B cell (primary cell): Measurements from ENCODE around the gene COTL1. TPM values are rescaled to one million over a fixed set of nuclear protein-coding genes. Genes with fewer than 3 reads are reported as not detected.
"Not testable (repeated sequence)": the region's sequence is repeated elsewhere in the genome, so short reads cannot be mapped to it uniquely, and the experiment has no call there.

ENCODE experiments used
- ATAC-seq: fragments of 200-7000 bp; cut with Tn5 transposase; one replicate; pipeline ENCODE4 v1.10.0; 2021; ENCODE audit warnings: low read depth, mild to moderate bottlenecking, moderate number of reproducible peaks, moderate library complexity
- CTCF ChIA-PET: fragments of 350-600 bp; sonication (Branson Sonifier 250); formaldehyde crosslinking; loops from one replicate; lab custom pipeline; 2021; ENCODE audit warnings: antibody characterized with exemption, inconsistent platforms; lab: Charles Lee
- POLR2A ChIA-PET: fragments of 350-600 bp; sonication (Branson Sonifier 250); formaldehyde crosslinking; loops from one replicate; lab custom pipeline; 2021; ENCODE audit warnings: antibody characterized with exemption; lab: Charles Lee
- DNase-seq: peaks from one replicate; pipeline ENCODE4 v3.0.0; 2013
- H2AFZ ChIP-seq: 2 replicates; pipeline ENCODE4 v1.6.1; 2012; ENCODE audit warnings: mild to moderate bottlenecking, low read depth, low read length; ENCODE audit not compliant: insufficient read depth, poor library complexity, severe bottlenecking
- H3K27ac ChIP-seq, 2 donors: 1 replicate in 1 of 2; 2 replicates in 1 of 2; pipeline ENCODE4 v1.5.1; 2012 to 2013; ENCODE audit warnings: low read length in 2 of 2, mild to moderate bottlenecking in 2 of 2, moderate library complexity in 1 of 2
- H3K27me3 ChIP-seq, 4 experiments: fragments of 200-600 bp in 1 of 4; sonication (generic) in 1 of 4; replicated peaks in 1 of 4; 1 replicate in 2 of 4; 2 replicates in 2 of 4; pipeline versions ENCODE4 v1.6.1 to v1.7.0; 2013 to 2016; ENCODE audit warnings: low read length in 3 of 4, mild to moderate bottlenecking in 2 of 4, mixed read lengths in 1 of 4, moderate library complexity in 1 of 4; ENCODE audit not compliant: insufficient read depth in 4 of 4, control insufficient read depth in 3 of 4; ENCODE audit errors: control extremely low read depth in 1 of 4
- H3K36me3 ChIP-seq, 2 experiments: replicated peaks in 1 of 2; 1 replicate in 1 of 2; 2 replicates in 1 of 2; pipeline versions ENCODE4 v1.6.1 to v1.7.1; 2013; ENCODE audit warnings: low read length in 1 of 2; ENCODE audit not compliant: insufficient read depth in 2 of 2, control insufficient read depth in 1 of 2; ENCODE audit errors: control extremely low read depth in 1 of 2, extremely low read depth in 1 of 2
- H3K4me1 ChIP-seq, 2 donors: fragments of 200-600 bp in 1 of 2; sonication (generic) in 1 of 2; 1 replicate in 1 of 2; 2 replicates in 1 of 2; pipeline versions ENCODE4 v1.5.1 to v1.6.1; 2013 to 2017; ENCODE audit warnings: low read length in 2 of 2; ENCODE audit not compliant: control insufficient read depth in 2 of 2, insufficient read depth in 2 of 2
- H3K4me2 ChIP-seq: replicated peaks from 2 replicates; pipeline ENCODE3; 2012; ENCODE audit warnings: mild to moderate bottlenecking, low read depth, low read length; ENCODE audit not compliant: poor library complexity, severe bottlenecking
- H3K4me3 ChIP-seq, 5 experiments: fragments of 200-600 bp in 1 of 5; sonication (generic) in 1 of 5; 1 replicate in 3 of 5; 2 replicates in 2 of 5; pipeline versions ENCODE4 v1.5.1 to v1.7.0; 2011 to 2016; ENCODE audit warnings: low read length in 4 of 5, mild to moderate bottlenecking in 4 of 5, low read depth in 2 of 5, control low read depth in 1 of 5, moderate library complexity in 1 of 5; ENCODE audit not compliant: insufficient read depth in 1 of 5; ENCODE audit errors: control extremely low read depth in 1 of 5, extremely low read depth in 1 of 5
- H3K79me2 ChIP-seq: fragments of 200-600 bp; sonication (generic); one replicate; pipeline ENCODE4 v1.6.0; 2016; ENCODE audit warnings: low read length; ENCODE audit not compliant: control insufficient read depth, insufficient read depth
- H3K9ac ChIP-seq: fragments of 200-600 bp; sonication (generic); 2 replicates; pipeline ENCODE4 v1.6.1; 2017; ENCODE audit warnings: mild to moderate bottlenecking, low read length, moderate library complexity
- H3K9me3 ChIP-seq, 3 donors: one replicate each; pipeline versions ENCODE4 v1.6.1 to v1.7.1; 2013; ENCODE audit warnings: low read length in 2 of 3; ENCODE audit not compliant: control insufficient read depth in 2 of 3, insufficient read depth in 1 of 3; ENCODE audit errors: control extremely low read depth in 1 of 3
- H4K20me1 ChIP-seq: 2 replicates; pipeline ENCODE4 v1.6.0; 2012; ENCODE audit warnings: mild to moderate bottlenecking, low read length; ENCODE audit not compliant: insufficient read depth, control insufficient read depth, poor library complexity, severe bottlenecking
- H3K27ac Mint-ChIP-seq: one replicate; pipeline ENCODE4 v1.8.0; 2021; ENCODE audit warnings: mixed read lengths
- H3K27me3 Mint-ChIP-seq: one replicate; pipeline ENCODE4 v1.8.0; 2021; ENCODE audit warnings: mixed read lengths
- H3K4me1 Mint-ChIP-seq: one replicate; pipeline ENCODE4 v1.8.0; 2021; ENCODE audit warnings: mixed read lengths
- H3K4me3 Mint-ChIP-seq: one replicate; pipeline ENCODE4 v1.8.0; 2021; ENCODE audit warnings: mixed read lengths
- H3K9me3 Mint-ChIP-seq: one replicate; pipeline ENCODE4 v1.8.0; 2022; ENCODE audit warnings: mixed read lengths; ENCODE audit not compliant: insufficient read depth
- CTCF ChIP-seq: fragments of 200-600 bp; IDR thresholded peaks from one replicate; pipeline ENCODE4 v1.8.0; 2022; ENCODE audit warnings: antibody characterized with exemption, mild to moderate bottlenecking
- EZH2 ChIP-seq: IDR thresholded peaks from 2 replicates; pipeline ENCODE4 v1.6.1; 2012; ENCODE audit warnings: borderline replicate concordance, low read depth, mild to moderate bottlenecking, moderate library complexity, low read length; ENCODE audit not compliant: insufficient read depth, poor library complexity, severe bottlenecking
- WGBS: methylation state at CpG from one replicate; pipeline ENCODE4 v1.1.5; 2013; ENCODE audit warnings: missing lambda C conversion rate; ENCODE audit not compliant: insufficient coverage; 5-methylcytosine and 5-hydroxymethylcytosine counted together
- intact Hi-C: fragments of 100-400 bp; cut with micrococcal nuclease; formaldehyde crosslinking; loops from one replicate; pipeline ENCODE4 v1.10.0; 2022
- polyA plus RNA-seq: library from polyadenylated mRNA; depleted of rRNA; stranded (reverse); fragments of >200 nt; gene quantifications from 2 replicates; pipeline ENCODE4 v1.2.3, GENCODE V29; 2012
- total RNA-seq, 2 donors: library from RNA; stranded (reverse); fragments of 120-200 nt in 1 of 2; gene quantifications; 1 replicate in 1 of 2; 2 replicates in 1 of 2; pipeline versions ENCODE4 v1.2.3 to v1.2.4, GENCODE V29; 2013 to 2022

The COTL1 gene
- total and polyA plus RNA-seq, 2 donors (not counting 1 experiment from before 2014, with no cell fraction given), result 158 to 264 TPM

GRCh38 chr16:84526794-84527531 is 90.9 kb downstream of the COTL1 start:
- WGBS, result 50% methylated on average over 24 of the region's 29 CpGs
- Histone ChIP-seq H3K4me2 (no peak overlapping the region), H3K4me3 (no peak overlapping the region), H4K20me1 (no peaks in the 10 kb centered on the region), H3K27ac (no peak overlapping the region), H3K27me3 (peaks cover 0 to 2% (median 0%) of the 10 kb centered on the region in 4 experiments), H3K4me1 (peaks cover under 1 to 5% of the 10 kb centered on the region in 2 donors), H3K79me2 (no peaks in the 10 kb centered on the region), H3K36me3 (no peaks in the 10 kb centered on the region), H3K9me3 (peaks cover 0 to 17% (median 5%) of the 10 kb centered on the region in 3 donors), H2AFZ (no peak overlapping the region), H3K9ac (no peak overlapping the region)
- ChIA-PET CTCF (interaction anchor here (1.5 to 3.9 kb wide), 2 partner anchors 95 to 199 kb away, joined by 5 to 17 read pairs; no protein-coding TSS in a partner anchor), POLR2A (no interaction called here)
- H3K4me1 Mint-ChIP-seq, result peaks cover 4% of the 10 kb centered on the region
- no peaks in the 10 kb centered on the region for H3K27me3 Mint-ChIP-seq
- DNase-seq (no peak), ATAC-seq (no peak)
- intact Hi-C loops, result no loop called here
- H3K4me3 Mint-ChIP-seq, result no peak overlapping the region
- H3K9me3 Mint-ChIP-seq, result peaks cover 5% of the 10 kb centered on the region
- TF ChIP-seq EZH2, result no peak
- no peak for TF ChIP-seq CTCF
- no peak overlapping the region for H3K27ac Mint-ChIP-seq

- H3K36me3 ChIP-seq, H2AFZ ChIP-seq, H3K9me3 Mint-ChIP-seq, POLR2A ChIA-PET, intact Hi-C loops, H3K27ac Mint-ChIP-seq, H3K4me3 Mint-ChIP-seq, H3K4me2 ChIP-seq, H3K27ac ChIP-seq, H3K9ac ChIP-seq, H3K27me3 Mint-ChIP-seq, H3K79me2 ChIP-seq, ATAC-seq, H3K4me3 ChIP-seq, H4K20me1 ChIP-seq, H3K4me1 Mint-ChIP-seq, DNase-seq, H3K4me1 ChIP-seq, H3K27me3 ChIP-seq: not testable (repeated sequence)
- 94% methylated on average over 13 of the region's 21 CpGs for WGBS
- CTCF ChIA-PET, result interaction anchor here (1.8 kb wide), 1 partner anchor 213 kb away, joined by 4 read pairs; no protein-coding TSS in a partner anchor
- peaks cover 0 to 17% (median 5%) of the 10 kb centered on the region in 3 donors for H3K9me3 ChIP-seq
Measured at GRCh38 chr16:84524941-84525581, 92.8 kb downstream of the COTL1 start.
